Skeletal muscle tissue (tissue), 4 donors: ENCODE results near the gene PSEN1. TPM values are rescaled to one million over a fixed set of nuclear protein-coding genes. Genes with fewer than 3 reads are reported as not detected.

Experiments used
- H3K27ac ChIP-seq: one replicate; pipeline ENCODE4 v1.7.0; 2013; ENCODE audit warnings: mild to moderate bottlenecking, low read depth, low read length, inconsistent platforms
- H3K27me3 ChIP-seq, 3 donors: one replicate each; pipeline ENCODE4 v1.7.0; 2013; ENCODE audit warnings: low read length in 3 of 3; ENCODE audit not compliant: control insufficient read depth in 3 of 3, insufficient read depth in 3 of 3
- H3K36me3 ChIP-seq, 3 donors: one replicate each; pipeline ENCODE4 v1.7.0; 2013; ENCODE audit warnings: low read length in 3 of 3; ENCODE audit not compliant: control insufficient read depth in 3 of 3, insufficient read depth in 3 of 3
- H3K4me1 ChIP-seq, 3 donors: one replicate each; pipeline ENCODE4 v1.7.0; 2013; ENCODE audit warnings: low read length in 3 of 3, mild to moderate bottlenecking in 3 of 3; ENCODE audit not compliant: control insufficient read depth in 3 of 3, insufficient read depth in 3 of 3
- H3K4me3 ChIP-seq, 3 donors: one replicate each; pipeline ENCODE4 v1.7.0; 2013; ENCODE audit warnings: low read length in 3 of 3
- H3K9ac ChIP-seq, 3 donors: one replicate each; pipeline ENCODE4 v1.7.0; 2013; ENCODE audit warnings: low read length in 3 of 3, mild to moderate bottlenecking in 3 of 3, moderate library complexity in 2 of 3, low read depth in 1 of 3
- H3K9me3 ChIP-seq, 3 donors: one replicate each; pipeline ENCODE4 v1.7.0; 2013; ENCODE audit warnings: low read length in 3 of 3; ENCODE audit not compliant: control insufficient read depth in 3 of 3
- total RNA-seq: library from RNA; depleted of rRNA; stranded (reverse); fragments of >200 nt; gene quantifications from one replicate; pipeline ENCODE4 v1.2.3, GENCODE V29; 2014
- donor health status: Osteomylitis.

The PSEN1 gene
- total RNA-seq, 1 donor from 2014 or later, result 35.0 TPM

DNA sequence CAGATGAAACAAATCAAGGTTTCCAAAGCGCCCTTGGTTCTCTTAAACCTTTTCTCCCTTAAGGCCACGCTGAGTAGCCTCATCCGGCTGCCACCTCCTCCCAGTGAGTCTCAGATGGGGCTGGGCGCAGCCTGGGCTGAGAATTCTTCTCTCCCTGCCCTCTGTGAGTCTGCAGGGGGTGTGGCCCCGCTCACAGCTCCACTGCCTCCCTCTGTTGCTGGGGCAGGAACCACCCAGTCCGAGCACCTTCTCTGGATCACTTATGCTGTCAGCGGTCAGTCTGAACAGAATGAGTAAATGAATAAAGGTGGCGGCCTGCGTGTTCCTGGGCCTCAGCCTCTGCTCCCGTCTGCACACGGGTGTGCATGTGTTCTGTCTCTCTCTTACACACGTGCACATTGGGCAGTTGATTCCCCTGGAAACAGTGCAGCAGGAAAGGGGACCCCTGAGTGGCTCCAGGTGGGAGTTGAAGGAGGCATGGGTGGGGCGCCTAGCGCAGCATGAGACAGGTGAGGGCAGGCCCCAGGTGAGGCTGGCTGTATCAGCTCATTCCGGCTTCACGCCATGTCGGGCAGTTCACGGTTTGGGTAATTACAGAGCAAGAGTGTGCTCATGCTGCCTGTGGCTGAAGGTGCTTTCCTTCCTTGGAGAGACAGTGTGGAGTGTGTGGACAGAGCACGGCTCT lies 105.3 kb downstream of the PSEN1 start:
- H3K27ac ChIP-seq, result no peak overlapping the region
- peaks cover 8 to 34% (median 19%) of the 10 kb centered on the region in 3 donors for H3K4me1 ChIP-seq
- no peak overlapping the region for H3K9ac ChIP-seq
- H3K9me3 ChIP-seq, result no peaks in the 10 kb centered on the region
- no peak overlapping the region for H3K4me3 ChIP-seq
- H3K36me3 ChIP-seq, result no peaks in the 10 kb centered on the region
- H3K27me3 ChIP-seq, result peaks cover 33 to 63% (median 57%) of the 10 kb centered on the region in 3 donors

GRCh38 chr14:73242357-73242901 lies 106.1 kb downstream of the PSEN1 start:
- Histone ChIP-seq H3K27ac (no peak overlapping the region), H3K4me1 (peaks cover 8 to 31% (median 16%) of the 10 kb centered on the region in 3 donors), H3K9ac (peak overlapping the region in 1 of 3 donors; percentile 20), H3K4me3 (no peak overlapping the region), H3K36me3 (no peaks in the 10 kb centered on the region), H3K9me3 (no peaks in the 10 kb centered on the region), H3K27me3 (peaks cover 25 to 62% (median 54%) of the 10 kb centered on the region in 3 donors)

GRCh38 chr14:73243341-73243740 lies 107.0 kb downstream of the PSEN1 start:
- Histone ChIP-seq H3K36me3 (no peaks in the 10 kb centered on the region), H3K4me3 (no peak overlapping the region), H3K4me1 (peaks cover 5 to 22% (median 13%) of the 10 kb centered on the region in 3 donors), H3K9me3 (no peaks in the 10 kb centered on the region), H3K27me3 (peaks cover 18 to 53% (median 51%) of the 10 kb centered on the region in 3 donors), H3K27ac (no peak overlapping the region), H3K9ac (no peak overlapping the region)

GRCh38 chr14:73243748-73244147 lies 107.4 kb downstream of the PSEN1 start:
- Histone ChIP-seq H3K9me3 (no peaks in the 10 kb centered on the region), H3K4me1 (peaks cover 4 to 18% (median 10%) of the 10 kb centered on the region in 3 donors), H3K36me3 (no peaks in the 10 kb centered on the region), H3K27ac (no peak overlapping the region), H3K27me3 (peaks cover 16 to 51% (median 46%) of the 10 kb centered on the region in 3 donors), H3K9ac (no peak overlapping the region), H3K4me3 (no peak overlapping the region)

- Histone ChIP-seq H3K4me1 (peaks cover 0 to 10% (median 5%) of the 10 kb centered on the region in 3 donors), H3K27me3 (peaks cover 9 to 42% (median 38%) of the 10 kb centered on the region in 3 donors), H3K9me3 (no peaks in the 10 kb centered on the region), H3K27ac (no peak overlapping the region), H3K4me3 (no peak overlapping the region), H3K9ac (no peak overlapping the region), H3K36me3 (no peaks in the 10 kb centered on the region)
These were observed 108.4 kb downstream of the PSEN1 start for GRCh38 chr14:73244541-73245290.

DNA sequence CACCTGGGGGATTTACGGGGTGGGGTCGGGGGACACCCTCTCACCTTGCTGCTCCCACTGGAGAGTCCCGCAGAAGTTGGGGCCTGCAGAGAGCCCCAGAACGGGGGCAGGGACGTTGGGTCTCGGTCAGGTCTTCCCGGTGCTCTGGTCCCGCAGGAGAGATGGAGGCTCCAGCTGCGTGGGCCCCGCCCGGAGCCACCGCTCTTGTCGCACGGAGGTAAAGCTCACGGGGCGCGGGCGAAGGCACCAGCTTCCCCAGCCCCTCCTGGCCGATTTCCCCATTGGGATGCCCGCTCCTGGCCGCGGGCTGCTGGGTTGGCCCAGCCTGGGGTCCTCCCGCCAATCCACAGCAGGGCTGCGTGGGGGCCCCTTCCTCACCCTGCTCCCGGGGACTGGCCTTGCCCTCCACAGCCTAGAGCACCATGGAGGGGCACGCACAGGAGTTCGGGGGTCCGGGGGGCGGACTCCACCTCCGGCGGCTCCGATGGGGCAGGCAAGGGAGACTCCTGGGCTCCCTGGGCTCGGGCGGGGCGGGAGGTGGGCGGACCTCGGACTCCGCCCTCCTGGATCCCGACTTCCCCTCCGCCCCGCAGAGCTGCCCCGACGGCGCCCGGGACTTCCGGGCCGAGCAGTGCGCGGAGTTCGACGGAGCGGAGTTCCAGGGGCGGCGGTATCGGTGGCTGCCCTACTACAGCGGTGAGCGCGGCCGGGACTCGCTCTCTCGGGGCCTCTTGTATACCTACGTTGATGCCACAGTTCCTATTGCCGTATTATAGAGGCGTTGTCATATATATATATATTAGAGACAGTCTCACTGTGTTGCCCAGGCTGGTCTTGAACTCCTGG lies 109.4 kb downstream of the PSEN1 start:
- Histone ChIP-seq H3K27me3 (peaks cover 6 to 36% (median 32%) of the 10 kb centered on the region in 3 donors), H3K27ac (no peak overlapping the region), H3K9me3 (no peaks in the 10 kb centered on the region), H3K36me3 (no peaks in the 10 kb centered on the region), H3K9ac (peak overlapping the region in 2 of 3 donors; percentile 23 to 33), H3K4me1 (peaks cover 0 to 6% (median 3%) of the 10 kb centered on the region in 3 donors), H3K4me3 (peak overlapping the region; percentile 30 to 56 (median 43))

DNA sequence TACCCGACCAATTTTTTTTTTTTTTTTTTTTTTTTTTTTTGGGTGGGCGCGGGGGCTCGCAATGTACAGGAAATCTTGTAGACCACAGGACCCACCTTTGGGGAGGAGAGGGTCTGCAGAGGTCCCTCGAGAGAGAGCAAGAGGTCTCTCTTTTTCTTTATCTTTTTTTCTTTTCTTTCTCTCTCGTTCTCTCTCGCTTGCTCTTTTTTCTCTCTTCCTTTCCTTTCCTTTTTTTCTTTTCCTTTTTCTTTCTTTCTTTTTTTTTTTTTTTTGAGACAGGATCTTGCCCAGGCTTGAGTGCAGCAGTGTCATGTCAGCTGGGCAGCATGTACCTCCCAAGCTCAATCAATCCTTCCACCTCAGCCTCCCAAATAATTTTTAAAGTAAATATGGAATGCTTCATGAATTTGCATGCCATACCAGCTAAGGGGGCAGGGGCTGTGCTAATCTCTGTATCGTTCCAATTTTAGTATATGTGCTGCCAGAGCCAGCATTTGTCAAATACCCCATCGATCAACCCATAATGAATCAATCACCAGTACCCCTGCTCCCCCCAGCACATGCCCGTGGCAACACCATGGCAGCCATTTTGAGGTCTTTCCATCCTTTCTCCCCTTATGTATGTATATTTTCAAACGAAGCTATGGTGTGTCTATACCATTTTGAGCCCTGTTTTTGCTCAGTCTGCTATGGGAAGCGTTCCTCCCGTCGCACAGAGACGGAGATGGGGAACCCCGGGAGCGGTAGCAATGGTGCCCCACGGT lies 110.3 kb downstream of the PSEN1 start:
- H3K36me3 ChIP-seq, result no peaks in the 10 kb centered on the region
- H3K4me3 ChIP-seq, result peak overlapping the region; percentile 30 to 56 (median 43)
- H3K27me3 ChIP-seq, result peaks cover 6 to 33% (median 32%) of the 10 kb centered on the region in 3 donors
- H3K9ac ChIP-seq, result no peak overlapping the region
- no peaks in the 10 kb centered on the region for H3K9me3 ChIP-seq
- H3K27ac ChIP-seq, result no peak overlapping the region
- H3K4me1 ChIP-seq, result peaks cover 0 to 6% (median 3%) of the 10 kb centered on the region in 3 donors

- Histone ChIP-seq H3K27me3 (peaks cover 6 to 28% (median 26%) of the 10 kb centered on the region in 3 donors), H3K9me3 (no peaks in the 10 kb centered on the region), H3K27ac (no peak overlapping the region), H3K36me3 (no peaks in the 10 kb centered on the region), H3K4me1 (peaks cover 0 to 3% (median 0%) of the 10 kb centered on the region in 3 donors), H3K4me3 (no peak overlapping the region), H3K9ac (no peak overlapping the region)
These were observed 112.0 kb downstream of the PSEN1 start for GRCh38 chr14:73248108-73248868.
